Neural cell (in vitro differentiated cells): Measurements from ENCODE around the gene TNRC6C. TPM values are rescaled to one million over a fixed set of nuclear protein-coding genes. Genes with fewer than 3 reads are reported as not detected.

Experiments used
- H2AFZ ChIP-seq: fragments of 200-600, 300-800 bp; sonication (generic), shearing (Covaris generic); 2 replicates; pipeline ENCODE4 v1.6.0; 2014; ENCODE audit warnings: low read depth, mild to moderate bottlenecking, antibody characterized with exemption, low read length, moderate library complexity
- H3F3A ChIP-seq: fragments of 200-600 bp; shearing (Covaris generic); 2 replicates; pipeline ENCODE4 v1.6.1; 2016; ENCODE audit warnings: mild to moderate bottlenecking, moderate library complexity, mixed read lengths, antibody characterized with exemption, low read length; ENCODE audit not compliant: insufficient read depth, poor library complexity, severe bottlenecking
- H3K27ac ChIP-seq: fragments of 200-600, 300-800 bp; sonication (generic), shearing (Covaris generic); 2 replicates; pipeline ENCODE4 v1.5.1; 2014; ENCODE audit warnings: mild to moderate bottlenecking, low read length, moderate library complexity
- H3K27me3 ChIP-seq: fragments of 300-800, 200-600 bp; sonication (generic), shearing (Covaris generic); 2 replicates; pipeline ENCODE4 v1.6.0; 2014; ENCODE audit warnings: mild to moderate bottlenecking, low read depth, low read length, moderate library complexity; ENCODE audit not compliant: insufficient read depth
- H3K36me3 ChIP-seq: fragments of 300-800, 200-600 bp; sonication (generic), shearing (Covaris generic); 2 replicates; pipeline ENCODE4 v1.5.1; 2014; ENCODE audit warnings: mild to moderate bottlenecking, antibody characterized with exemption, low read length, moderate library complexity; ENCODE audit not compliant: insufficient read depth
- H3K4me2 ChIP-seq: fragments of 300-800, 200-600 bp; sonication (generic), shearing (Covaris generic); 2 replicates; pipeline ENCODE4 v1.6.0; 2014; ENCODE audit warnings: mild to moderate bottlenecking, low read length
- H3K4me3 ChIP-seq: fragments of 300-800, 200-600 bp; sonication (generic), shearing (Covaris generic); 2 replicates; pipeline ENCODE4 v1.5.1; 2014; ENCODE audit warnings: mild to moderate bottlenecking, low read length, moderate library complexity
- H3K79me2 ChIP-seq: fragments of 200-600 bp; shearing (Covaris generic); replicated peaks from 2 replicates; pipeline ENCODE4 v1.6.0; 2014; ENCODE audit warnings: mild to moderate bottlenecking, low read length, moderate library complexity; ENCODE audit not compliant: insufficient read depth
- H3K9ac ChIP-seq: fragments of 300-800, 200-600 bp; sonication (generic), shearing (Covaris generic); 2 replicates; pipeline ENCODE4 v1.6.1; 2016; ENCODE audit warnings: mild to moderate bottlenecking, low read length, mixed read lengths
- H3K9me2 ChIP-seq: fragments of 200-600 bp; shearing (Covaris generic); 2 replicates; pipeline ENCODE4 v1.6.1; 2016; ENCODE audit warnings: mild to moderate bottlenecking, low read length, mixed read lengths; ENCODE audit not compliant: insufficient read depth
- H3K9me3 ChIP-seq: fragments of 200-600, 300-800 bp; sonication (generic), shearing (Covaris generic); 2 replicates; pipeline ENCODE4 v1.6.1; 2016; ENCODE audit warnings: mild to moderate bottlenecking, mixed run types, low read length, moderate library complexity, mixed read lengths
- H4K20me1 ChIP-seq: fragments of 200-600 bp; shearing (Covaris generic); 2 replicates; pipeline ENCODE4 v1.6.1; 2016; ENCODE audit warnings: mild to moderate bottlenecking, mixed run types; ENCODE audit not compliant: insufficient read depth
- EP300 ChIP-seq: fragments of 450-650 bp; conservative IDR thresholded peaks from 2 replicates; pipeline ENCODE4 v1.6.1; 2014; ENCODE audit warnings: antibody characterized with exemption, mild to moderate bottlenecking, moderate library complexity; ENCODE audit not compliant: poor library complexity, severe bottlenecking
- EZH2 ChIP-seq: fragments of 200-600, 300-800 bp; shearing (Covaris generic), sonication (generic); IDR thresholded peaks from 2 replicates; pipeline ENCODE4 v1.6.1; 2014; ENCODE audit warnings: antibody characterized with exemption, low read length, borderline replicate concordance, mild to moderate bottlenecking; ENCODE audit not compliant: insufficient read depth, poor library complexity, severe bottlenecking
- MXI1 ChIP-seq: fragments of 450-650 bp; conservative IDR thresholded peaks from 2 replicates; pipeline ENCODE4 v1.6.1; 2014; ENCODE audit warnings: antibody characterized with exemption, mild to moderate bottlenecking; ENCODE audit not compliant: poor library complexity, severe bottlenecking
- POLR2AphosphoS5 ChIP-seq: IDR thresholded peaks from 2 replicates; pipeline ENCODE4 v1.6.1; 2012
- RAD21 ChIP-seq: fragments of 450-650 bp; conservative IDR thresholded peaks from 2 replicates; pipeline ENCODE4 v1.6.1; 2014; ENCODE audit warnings: antibody characterized with exemption, mild to moderate bottlenecking, moderate library complexity
- SMC3 ChIP-seq: fragments of 450-650 bp; conservative IDR thresholded peaks from 2 replicates; pipeline ENCODE4 v1.6.1; 2014; ENCODE audit warnings: antibody characterized with exemption, mild to moderate bottlenecking, moderate library complexity; ENCODE audit not compliant: poor library complexity
- TAF1 ChIP-seq: IDR thresholded peaks from 2 replicates; pipeline ENCODE4 v1.6.1; 2012; ENCODE audit warnings: low read depth
- polyA plus RNA-seq: library from polyadenylated mRNA; depleted of rRNA; stranded (reverse); fragments of >200 nt; gene quantifications from 2 replicates; pipeline ENCODE4 v1.2.3, GENCODE V29; 2014
- TF ChIP-seq, protein P1 (sequence below): IDR thresholded peaks from 2 replicates; pipeline ENCODE4 v1.6.1; 2012; ENCODE audit warnings: borderline replicate concordance
- TF ChIP-seq, protein P2 (sequence below): fragments of 450-650 bp; IDR thresholded peaks from 2 replicates; pipeline ENCODE4 v1.5.1; 2014; ENCODE audit warnings: antibody characterized with exemption, mild to moderate bottlenecking, moderate library complexity; ENCODE audit not compliant: poor library complexity, severe bottlenecking

Gene TNRC6C
- polyA plus RNA-seq, 1 donor from 2014 or later = 15.4 TPM

DNA sequence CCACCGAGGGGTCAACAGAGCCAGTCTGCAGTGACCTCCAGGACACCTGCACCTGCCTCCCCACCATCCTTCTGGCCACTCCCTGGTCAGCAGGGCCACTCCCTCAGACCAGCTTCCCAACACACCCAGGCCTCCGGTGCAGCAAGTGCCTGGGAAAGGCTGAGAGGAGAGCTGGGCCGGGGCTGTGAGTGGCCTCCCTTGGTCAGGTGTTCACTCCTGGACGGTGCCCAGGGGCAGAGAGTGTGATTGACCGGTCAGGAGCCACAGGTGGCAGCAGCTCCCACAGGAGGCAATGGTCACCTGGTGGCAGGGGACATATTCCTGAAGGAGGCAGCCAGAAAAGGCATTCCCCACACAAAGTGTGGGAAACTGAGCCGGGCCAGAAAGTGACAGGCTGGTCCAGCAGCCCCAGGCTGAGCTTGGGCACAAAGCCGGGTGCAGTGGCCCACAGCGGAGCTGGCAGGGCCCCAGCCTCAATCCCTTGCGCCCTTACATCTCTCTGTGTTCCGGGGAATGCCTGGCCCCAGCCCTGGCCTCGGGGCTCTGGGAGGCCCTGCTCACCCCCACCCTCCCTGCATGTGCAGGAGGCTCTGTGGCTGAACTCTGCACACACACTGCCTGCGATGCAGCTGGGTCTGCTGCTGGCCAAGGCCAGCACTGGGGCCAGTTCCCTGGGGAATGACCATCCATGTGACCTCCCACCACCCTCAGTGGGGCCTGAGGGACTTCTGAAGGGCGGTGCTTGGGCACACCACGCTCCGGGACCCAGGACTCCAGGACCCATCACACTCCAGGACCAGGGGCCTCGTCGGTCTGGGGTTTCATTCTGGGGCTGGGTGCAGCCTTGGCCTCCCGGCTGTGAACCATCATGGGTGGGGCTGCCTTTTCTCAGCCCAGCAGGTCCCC is 186.5 kb downstream of the TNRC6C start:
- H3K27ac ChIP-seq = no peak overlapping the region

DNA sequence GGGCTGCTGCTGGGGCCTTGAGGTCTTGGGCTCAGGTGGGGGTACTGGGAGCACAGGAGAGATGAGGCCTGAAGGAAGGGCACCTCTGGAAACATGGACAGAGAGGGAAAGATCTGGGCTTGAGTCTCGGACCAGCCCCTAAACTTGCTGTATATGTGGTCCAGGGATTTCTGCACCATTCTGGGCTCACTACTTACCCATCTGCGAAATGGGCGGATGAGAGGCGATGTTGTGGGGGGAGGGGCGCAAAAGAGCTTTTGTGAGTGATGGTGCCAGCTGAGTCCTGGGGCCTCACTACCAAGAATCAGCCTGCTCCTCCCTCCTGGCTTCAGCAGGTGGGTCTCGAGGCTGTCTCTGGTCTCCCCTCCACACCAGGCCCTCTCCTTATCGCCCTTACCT is 188.0 kb downstream of the TNRC6C start:
- TF ChIP-seq TAF1 (no peak), POLR2AphosphoS5 (no peak), EP300 (no peak), EZH2 (no peak), SMC3 (no peak), RAD21 (no peak), MXI1 (no peak)
- TF ChIP-seq, protein P1, sequence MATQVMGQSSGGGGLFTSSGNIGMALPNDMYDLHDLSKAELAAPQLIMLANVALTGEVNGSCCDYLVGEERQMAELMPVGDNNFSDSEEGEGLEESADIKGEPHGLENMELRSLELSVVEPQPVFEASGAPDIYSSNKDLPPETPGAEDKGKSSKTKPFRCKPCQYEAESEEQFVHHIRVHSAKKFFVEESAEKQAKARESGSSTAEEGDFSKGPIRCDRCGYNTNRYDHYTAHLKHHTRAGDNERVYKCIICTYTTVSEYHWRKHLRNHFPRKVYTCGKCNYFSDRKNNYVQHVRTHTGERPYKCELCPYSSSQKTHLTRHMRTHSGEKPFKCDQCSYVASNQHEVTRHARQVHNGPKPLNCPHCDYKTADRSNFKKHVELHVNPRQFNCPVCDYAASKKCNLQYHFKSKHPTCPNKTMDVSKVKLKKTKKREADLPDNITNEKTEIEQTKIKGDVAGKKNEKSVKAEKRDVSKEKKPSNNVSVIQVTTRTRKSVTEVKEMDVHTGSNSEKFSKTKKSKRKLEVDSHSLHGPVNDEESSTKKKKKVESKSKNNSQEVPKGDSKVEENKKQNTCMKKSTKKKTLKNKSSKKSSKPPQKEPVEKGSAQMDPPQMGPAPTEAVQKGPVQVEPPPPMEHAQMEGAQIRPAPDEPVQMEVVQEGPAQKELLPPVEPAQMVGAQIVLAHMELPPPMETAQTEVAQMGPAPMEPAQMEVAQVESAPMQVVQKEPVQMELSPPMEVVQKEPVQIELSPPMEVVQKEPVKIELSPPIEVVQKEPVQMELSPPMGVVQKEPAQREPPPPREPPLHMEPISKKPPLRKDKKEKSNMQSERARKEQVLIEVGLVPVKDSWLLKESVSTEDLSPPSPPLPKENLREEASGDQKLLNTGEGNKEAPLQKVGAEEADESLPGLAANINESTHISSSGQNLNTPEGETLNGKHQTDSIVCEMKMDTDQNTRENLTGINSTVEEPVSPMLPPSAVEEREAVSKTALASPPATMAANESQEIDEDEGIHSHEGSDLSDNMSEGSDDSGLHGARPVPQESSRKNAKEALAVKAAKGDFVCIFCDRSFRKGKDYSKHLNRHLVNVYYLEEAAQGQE = no peak
- TF ChIP-seq, protein P2, sequence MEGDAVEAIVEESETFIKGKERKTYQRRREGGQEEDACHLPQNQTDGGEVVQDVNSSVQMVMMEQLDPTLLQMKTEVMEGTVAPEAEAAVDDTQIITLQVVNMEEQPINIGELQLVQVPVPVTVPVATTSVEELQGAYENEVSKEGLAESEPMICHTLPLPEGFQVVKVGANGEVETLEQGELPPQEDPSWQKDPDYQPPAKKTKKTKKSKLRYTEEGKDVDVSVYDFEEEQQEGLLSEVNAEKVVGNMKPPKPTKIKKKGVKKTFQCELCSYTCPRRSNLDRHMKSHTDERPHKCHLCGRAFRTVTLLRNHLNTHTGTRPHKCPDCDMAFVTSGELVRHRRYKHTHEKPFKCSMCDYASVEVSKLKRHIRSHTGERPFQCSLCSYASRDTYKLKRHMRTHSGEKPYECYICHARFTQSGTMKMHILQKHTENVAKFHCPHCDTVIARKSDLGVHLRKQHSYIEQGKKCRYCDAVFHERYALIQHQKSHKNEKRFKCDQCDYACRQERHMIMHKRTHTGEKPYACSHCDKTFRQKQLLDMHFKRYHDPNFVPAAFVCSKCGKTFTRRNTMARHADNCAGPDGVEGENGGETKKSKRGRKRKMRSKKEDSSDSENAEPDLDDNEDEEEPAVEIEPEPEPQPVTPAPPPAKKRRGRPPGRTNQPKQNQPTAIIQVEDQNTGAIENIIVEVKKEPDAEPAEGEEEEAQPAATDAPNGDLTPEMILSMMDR = no peak
- no peak overlapping the region for H3K4me3 ChIP-seq
- no peak overlapping the region for H3K27ac ChIP-seq
- H3F3A ChIP-seq = no peaks in the 10 kb centered on the region
- no peaks in the 10 kb centered on the region for H3K36me3 ChIP-seq
- no peaks in the 10 kb centered on the region for H4K20me1 ChIP-seq
- no peak overlapping the region for H2AFZ ChIP-seq
- H3K9me3 ChIP-seq = no peaks in the 10 kb centered on the region
- no peak overlapping the region for H3K9ac ChIP-seq
- no peaks in the 10 kb centered on the region for H3K79me2 ChIP-seq
- H3K27me3 ChIP-seq = no peaks in the 10 kb centered on the region
- H3K9me2 ChIP-seq = no peaks in the 10 kb centered on the region
- no peak overlapping the region for H3K4me2 ChIP-seq

More for the DNA sequence above, 186.5 kb downstream of the TNRC6C start:
- Histone ChIP-seq H3K9ac (no peak overlapping the region), H3K4me2 (no peak overlapping the region), H2AFZ (no peak overlapping the region), H3K9me2 (no peaks in the 10 kb centered on the region), H3K36me3 (no peaks in the 10 kb centered on the region), H3K79me2 (no peaks in the 10 kb centered on the region), H3K4me3 (no peak overlapping the region), H3K27me3 (no peaks in the 10 kb centered on the region), H4K20me1 (no peaks in the 10 kb centered on the region), H3F3A (no peaks in the 10 kb centered on the region), H3K9me3 (no peaks in the 10 kb centered on the region)
- TF ChIP-seq POLR2AphosphoS5 (no peak), RAD21 (no peak), SMC3 (no peak)
- TF ChIP-seq, protein P1 = no peak
